Nucleus accumbens (tissue), 56 donors: Measurements from ENCODE around the gene MRC1.

ENCODE experiments used
- DNase-seq, 56 donors: peaks; one replicate each; lab custom pipeline; 2025; lab: John Stamatoyannopoulos, UW

The MRC1 gene

GRCh38 chr10:17958049-17958448, 148.9 kb downstream of the MRC1 start:
- no peak for DNase-seq

GRCh38 chr10:17959870-17960269, 150.7 kb downstream of the MRC1 start:
- DNase-seq = no peak
